B cell (primary cell): ENCODE results near the gene GSTA5.
"Not testable (repeated sequence)": the region's sequence is repeated elsewhere in the genome, so short reads cannot be mapped to it uniquely, and the experiment has no call there.

Experiments
- EZH2 ChIP-seq: IDR thresholded peaks from 2 replicates; pipeline ENCODE4 v1.6.1; 2012; ENCODE audit warnings: borderline replicate concordance, low read depth, mild to moderate bottlenecking, moderate library complexity, low read length; ENCODE audit not compliant: insufficient read depth, poor library complexity, severe bottlenecking
- TF ChIP-seq, protein P1 (sequence below): fragments of 200-600 bp; IDR thresholded peaks from one replicate; pipeline ENCODE4 v1.8.0; 2022; ENCODE audit warnings: antibody characterized with exemption, mild to moderate bottlenecking

DNA sequence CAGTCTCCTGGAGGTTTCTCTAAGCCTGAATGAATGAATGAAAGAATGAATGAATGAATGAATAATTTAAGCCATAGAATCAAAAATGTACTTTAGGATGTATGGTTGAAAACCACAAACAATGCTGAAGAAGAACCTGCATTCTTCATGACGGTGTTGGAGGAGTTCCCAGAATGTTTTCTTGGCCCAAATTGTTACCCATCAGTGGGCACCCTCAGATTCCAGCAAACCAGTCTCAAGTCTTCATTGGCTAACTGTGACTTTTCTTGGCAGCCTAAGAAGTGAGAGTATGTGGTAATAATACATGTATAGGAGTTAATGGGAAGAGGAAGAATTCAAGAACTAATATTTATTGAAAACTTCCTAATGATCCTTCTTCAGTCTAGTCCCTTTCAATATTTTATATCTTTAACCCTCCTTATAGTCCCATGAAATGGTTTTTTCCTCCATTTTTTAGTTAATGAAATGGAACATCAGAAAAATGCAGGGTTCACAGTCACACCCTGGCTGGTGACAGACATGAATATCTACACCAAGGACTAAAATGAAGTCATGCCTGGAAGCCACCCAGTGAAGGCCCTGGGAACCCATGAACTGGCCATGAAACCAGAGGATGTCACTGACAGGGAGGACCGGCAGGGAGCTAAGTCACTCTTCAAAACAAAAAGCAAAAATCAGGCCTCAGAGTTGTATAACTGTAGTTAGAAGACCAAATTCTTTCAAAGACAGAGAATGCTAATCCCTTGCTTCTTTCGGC, 29.9 kb upstream of the GSTA5 start:
- TF ChIP-seq, protein P1, sequence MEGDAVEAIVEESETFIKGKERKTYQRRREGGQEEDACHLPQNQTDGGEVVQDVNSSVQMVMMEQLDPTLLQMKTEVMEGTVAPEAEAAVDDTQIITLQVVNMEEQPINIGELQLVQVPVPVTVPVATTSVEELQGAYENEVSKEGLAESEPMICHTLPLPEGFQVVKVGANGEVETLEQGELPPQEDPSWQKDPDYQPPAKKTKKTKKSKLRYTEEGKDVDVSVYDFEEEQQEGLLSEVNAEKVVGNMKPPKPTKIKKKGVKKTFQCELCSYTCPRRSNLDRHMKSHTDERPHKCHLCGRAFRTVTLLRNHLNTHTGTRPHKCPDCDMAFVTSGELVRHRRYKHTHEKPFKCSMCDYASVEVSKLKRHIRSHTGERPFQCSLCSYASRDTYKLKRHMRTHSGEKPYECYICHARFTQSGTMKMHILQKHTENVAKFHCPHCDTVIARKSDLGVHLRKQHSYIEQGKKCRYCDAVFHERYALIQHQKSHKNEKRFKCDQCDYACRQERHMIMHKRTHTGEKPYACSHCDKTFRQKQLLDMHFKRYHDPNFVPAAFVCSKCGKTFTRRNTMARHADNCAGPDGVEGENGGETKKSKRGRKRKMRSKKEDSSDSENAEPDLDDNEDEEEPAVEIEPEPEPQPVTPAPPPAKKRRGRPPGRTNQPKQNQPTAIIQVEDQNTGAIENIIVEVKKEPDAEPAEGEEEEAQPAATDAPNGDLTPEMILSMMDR, result not testable (repeated sequence)
- not testable (repeated sequence) for TF ChIP-seq EZH2
